K562 (cell line): Measurements from ENCODE around the gene ITGA11. TPM values are rescaled to one million over a fixed set of nuclear protein-coding genes. Genes with fewer than 3 reads are reported as not detected.

ENCODE experiments used
- CREM ChIP-seq: IDR thresholded peaks from 2 replicates; pipeline ENCODE4 v1.6.1; 2014; ENCODE audit warnings: antibody characterized with exemption, low read depth
- CTCF ChIP-seq, 3 experiments: IDR thresholded peaks in 2 of 3; conservative IDR thresholded peaks in 1 of 3; 2 replicates each; pipeline ENCODE4 v1.5.1; 2011 to 2012; ENCODE audit warnings: low read length in 3 of 3, mild to moderate bottlenecking in 3 of 3, control low read depth in 2 of 3, improper control_type of control experiment in 1 of 3, inconsistent platforms in 1 of 3, low read depth in 1 of 3, mixed read lengths in 1 of 3, moderate library complexity in 1 of 3; ENCODE audit not compliant: insufficient read depth in 2 of 3
- HDAC6 ChIP-seq: IDR thresholded peaks from 2 replicates; pipeline ENCODE4 v1.6.1; 2012; ENCODE audit warnings: low read depth, mild to moderate bottlenecking, control low read depth, inconsistent platforms, low read length, moderate library complexity
- ID3 ChIP-seq, 2 experiments: fragments of 250-450 bp in 1 of 2; fragments of 450-650 bp in 1 of 2; sonication (Bioruptor Pico) in 1 of 2; IDR thresholded peaks; 2 replicates each; pipeline versions ENCODE4 v1.6.1 to v1.8.0; 2016 to 2021; ENCODE audit warnings: mild to moderate bottlenecking in 2 of 2, moderate library complexity in 2 of 2, missing compliant biosample characterization in 1 of 2, missing genetic modification characterization in 1 of 2
- KAT8 ChIP-seq: fragments of 450-650 bp; IDR thresholded peaks from 2 replicates; pipeline ENCODE4 v1.6.1; 2016; ENCODE audit warnings: low read depth, mild to moderate bottlenecking
- POLR2H ChIP-seq: IDR thresholded peaks from 2 replicates; pipeline ENCODE4 v1.6.1; 2016; ENCODE audit warnings: missing genetic modification characterization, low read depth, mild to moderate bottlenecking, control low read depth, missing compliant biosample characterization, moderate library complexity
- POLR3A ChIP-seq: IDR thresholded peaks from 2 replicates; pipeline ENCODE4 v1.6.1; 2011; ENCODE audit warnings: borderline replicate concordance, mild to moderate bottlenecking, moderate library complexity; ENCODE audit not compliant: insufficient read length, insufficient read depth; ENCODE audit errors: extremely low read depth
- RERE ChIP-seq: sonication (generic); formaldehyde crosslinking; IDR thresholded peaks from 2 replicates; pipeline ENCODE4 v1.8.0; 2023; ENCODE audit warnings: missing genetic modification reagents, mild to moderate bottlenecking, borderline replicate concordance
- SRSF7 ChIP-seq: fragments of 200-400 bp; formaldehyde crosslinking; optimal IDR thresholded peaks from 2 replicates; pipeline ENCODE3; 2017; ENCODE audit warnings: mild to moderate bottlenecking, low read depth, low read length
- STAG1 ChIP-seq: sonication (generic); formaldehyde crosslinking; IDR thresholded peaks from 2 replicates; pipeline ENCODE4 v1.5.0; 2020; ENCODE audit warnings: missing genetic modification reagents, borderline replicate concordance
- STAT5A ChIP-seq: IDR thresholded peaks from 2 replicates; pipeline ENCODE4 v1.6.1; 2012; ENCODE audit warnings: low read length, inconsistent platforms, borderline replicate concordance
- TBP ChIP-seq: optimal IDR thresholded peaks from 2 replicates; pipeline ENCODE3; 2011; ENCODE audit warnings: low read depth, low read length, improper control_type of control experiment
- USF2 ChIP-seq: sonication (generic); formaldehyde crosslinking; IDR thresholded peaks from 2 replicates; pipeline ENCODE4 v1.5.0; 2020; ENCODE audit warnings: missing genetic modification reagents
- ZBTB7A ChIP-seq: IDR thresholded peaks from 2 replicates; pipeline ENCODE4 v1.6.1; 2011; ENCODE audit warnings: low read depth, mild to moderate bottlenecking, low read length, moderate library complexity, borderline replicate concordance; ENCODE audit not compliant: control insufficient read depth
- ZNF232 ChIP-seq: sonication (generic); formaldehyde crosslinking; IDR thresholded peaks from 2 replicates; pipeline ENCODE4 v1.8.0; 2022; ENCODE audit warnings: mild to moderate bottlenecking, missing genetic modification reagents
- polyA plus RNA-seq, 8 experiments: library from polyadenylated mRNA; depleted of rRNA in 4 of 8; stranded (reverse) in 5 of 8; unstranded in 3 of 8; fragments of >200 nt; fragmentation: Nextera tagmentation in 2 of 8; fragmentation: Illumina TruSeq in 1 of 8; extraction: Ambion mirVana in 2 of 8; extraction: Trizol in 1 of 8; gene quantifications; 2 replicates each; pipeline versions ENCODE4 v1.2.1 to v1.2.3, GENCODE V29; 2011 to 2014; ENCODE audit warnings: inconsistent platforms in 1 of 8, missing spikeins in 1 of 8
- total RNA-seq, 7 experiments: library from RNA; depleted of rRNA in 6 of 7; stranded (reverse); fragments of >200 nt in 6 of 7; fragmentation: Illumina TruSeq in 2 of 7; extraction: Trizol in 2 of 7; gene quantifications; 2 replicates each; pipeline versions ENCODE4 v1.2.1 to v1.2.3, GENCODE V29; 2011 to 2021; ENCODE audit warnings: low replicate concordance in 1 of 7

The ITGA11 gene
- total and polyA plus RNA-seq, 9 of the 15 experiments (the other 6 are each of a cell fraction or from before 2014, with no cell fraction given): 0.01 TPM; not detected in 8

GRCh38 chr15:68316061-68316804 lies 115.7 kb downstream of the ITGA11 start (continued):
- TF ChIP-seq POLR3A: no peak
- no peak for TF ChIP-seq CREM
- no peak for TF ChIP-seq RERE
- TF ChIP-seq HDAC6: no peak
- peak; percentile 27; the same call in 1 of the 2 replicates for TF ChIP-seq STAG1 (CRISPR knock-in tag)
- no peak for TF ChIP-seq ID3 (CRISPR knock-in tag; IDR thresholded peaks at IDR 0.05)
- no peak for TF ChIP-seq ID3 (tag; IDR thresholded peaks at IDR 0.05)
- no peak for TF ChIP-seq SRSF7
- TF ChIP-seq STAT5A: no peak
- TF ChIP-seq USF2: no peak
- TF ChIP-seq CTCF (IDR thresholded peaks at IDR 0.05 in 2 of 3, conservative IDR thresholded peaks at IDR 0.05 in 1 of 3; ENCODE audit: insufficient read depth in 2 of 3, low read depth in 1 of 3, low read length in 3 of 3): peak; percentile 58 to 76 (median 64)
- no peak for TF ChIP-seq POLR2H
- no peak for TF ChIP-seq KAT8
- TF ChIP-seq TBP: no peak
- TF ChIP-seq ZBTB7A: 0 out of 2 replicates have a peak, but pooled peaks have one; percentile 3
- no peak for TF ChIP-seq ZNF232
